ENCODE results near the gene CCM2.
"Not testable (repeated sequence)": the region's sequence is repeated elsewhere in the genome, so short reads cannot be mapped to it uniquely, and the experiment has no call there.

The CCM2 gene

DNA sequence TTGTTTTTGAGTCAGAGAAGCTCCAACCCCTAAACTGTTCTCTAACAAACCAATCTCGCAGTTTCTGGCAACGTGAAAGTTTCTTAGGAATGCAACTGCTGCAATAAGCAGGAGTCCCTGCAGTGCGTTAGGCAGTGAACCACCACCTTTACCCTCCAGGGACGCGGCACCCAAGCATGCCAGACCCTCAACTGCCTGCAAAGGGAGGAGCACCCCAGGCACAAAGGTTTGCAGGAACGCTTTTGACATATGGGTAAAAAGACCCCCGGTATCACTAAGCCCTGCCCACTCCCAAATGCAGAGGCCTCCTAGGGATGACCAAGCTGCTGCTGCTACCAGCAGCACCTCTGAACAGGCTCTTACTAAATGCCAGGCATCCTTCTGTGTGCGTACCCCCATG, 106.8 kb downstream of the CCM2 start:
- TF ChIP-seq, protein P1, sequence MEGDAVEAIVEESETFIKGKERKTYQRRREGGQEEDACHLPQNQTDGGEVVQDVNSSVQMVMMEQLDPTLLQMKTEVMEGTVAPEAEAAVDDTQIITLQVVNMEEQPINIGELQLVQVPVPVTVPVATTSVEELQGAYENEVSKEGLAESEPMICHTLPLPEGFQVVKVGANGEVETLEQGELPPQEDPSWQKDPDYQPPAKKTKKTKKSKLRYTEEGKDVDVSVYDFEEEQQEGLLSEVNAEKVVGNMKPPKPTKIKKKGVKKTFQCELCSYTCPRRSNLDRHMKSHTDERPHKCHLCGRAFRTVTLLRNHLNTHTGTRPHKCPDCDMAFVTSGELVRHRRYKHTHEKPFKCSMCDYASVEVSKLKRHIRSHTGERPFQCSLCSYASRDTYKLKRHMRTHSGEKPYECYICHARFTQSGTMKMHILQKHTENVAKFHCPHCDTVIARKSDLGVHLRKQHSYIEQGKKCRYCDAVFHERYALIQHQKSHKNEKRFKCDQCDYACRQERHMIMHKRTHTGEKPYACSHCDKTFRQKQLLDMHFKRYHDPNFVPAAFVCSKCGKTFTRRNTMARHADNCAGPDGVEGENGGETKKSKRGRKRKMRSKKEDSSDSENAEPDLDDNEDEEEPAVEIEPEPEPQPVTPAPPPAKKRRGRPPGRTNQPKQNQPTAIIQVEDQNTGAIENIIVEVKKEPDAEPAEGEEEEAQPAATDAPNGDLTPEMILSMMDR (IDR thresholded peaks at IDR 0.05): no peak
- no peaks in the 10 kb centered on the region for H3K9me3 Mint-ChIP-seq
- no peaks in the 10 kb centered on the region for H3K27me3 Mint-ChIP-seq (ENCODE audit: low read depth, poor library complexity)
- no peak overlapping the region for H3K4me3 Mint-ChIP-seq
- H3K36me3 Mint-ChIP-seq (ENCODE audit: low read depth): peaks cover 25% of the 10 kb centered on the region
- H3K27ac Mint-ChIP-seq: no peak overlapping the region
- no peak for DNase-seq
- peaks cover 36% of the 10 kb centered on the region for H3K4me1 Mint-ChIP-seq

DNA sequence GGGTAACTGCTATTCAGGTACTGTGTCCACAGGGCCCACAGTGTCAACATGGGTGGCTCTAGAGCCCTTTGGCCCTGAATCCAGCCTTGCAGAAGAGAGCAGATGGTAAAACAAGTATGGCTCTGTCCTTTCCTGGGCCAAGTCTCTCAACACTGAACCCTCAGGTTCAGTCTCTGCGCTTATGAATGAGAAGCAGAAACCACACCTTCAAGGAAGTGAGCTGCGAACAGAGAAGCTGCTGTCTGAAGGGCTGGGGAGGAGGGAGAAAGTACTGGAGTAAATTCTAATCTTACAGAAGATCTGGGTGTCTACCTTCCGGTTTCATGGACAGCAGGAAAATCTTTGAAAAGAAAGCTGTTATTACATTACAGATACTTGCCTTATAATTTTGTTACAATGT, 107.4 kb downstream of the CCM2 start:
- H3K36me3 Mint-ChIP-seq (ENCODE audit: low read depth): peaks cover 25% of the 10 kb centered on the region

DNA sequence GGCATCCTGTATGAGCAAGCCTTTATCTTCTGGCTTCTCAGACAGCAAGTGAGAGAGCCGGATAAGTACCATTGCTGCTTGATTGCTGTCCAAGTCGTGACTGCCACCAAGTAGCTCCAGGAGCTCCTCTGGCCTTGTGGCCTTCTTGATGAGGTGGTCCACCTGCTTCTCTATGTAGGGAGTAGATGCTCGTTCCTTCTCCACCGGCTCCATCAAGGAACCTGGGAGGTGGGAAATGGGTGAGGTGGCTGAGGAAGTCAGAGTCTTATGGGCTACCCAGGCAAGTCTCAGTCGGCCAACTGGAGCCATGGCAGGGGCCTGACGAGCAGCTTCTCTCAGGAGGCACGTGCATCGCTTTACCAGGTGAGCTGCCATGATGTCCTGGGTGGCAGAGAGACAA, 108.9 kb downstream of the CCM2 start:
- Mint-ChIP-seq H3K27ac (no peak overlapping the region), H3K4me1 (peaks cover 48% of the 10 kb centered on the region), H3K36me3 (ENCODE audit: low read depth) (peaks cover 19% of the 10 kb centered on the region), H3K27me3 (ENCODE audit: low read depth, poor library complexity) (peaks cover 9% of the 10 kb centered on the region), H3K4me3 (peak overlapping the region; percentile 47), H3K9me3 (no peaks in the 10 kb centered on the region)
- TF ChIP-seq, protein P1 (IDR thresholded peaks at IDR 0.05): no peak
- DNase-seq: no peak

More for the DNA sequence above, 107.4 kb downstream of the CCM2 start:
- TF ChIP-seq, protein P1 (IDR thresholded peaks at IDR 0.05): no peak
- H3K27ac Mint-ChIP-seq: no peak overlapping the region
- no peaks in the 10 kb centered on the region for H3K27me3 Mint-ChIP-seq (ENCODE audit: low read depth, poor library complexity)
- no peak for DNase-seq
- peaks cover 40% of the 10 kb centered on the region for H3K4me1 Mint-ChIP-seq
- H3K4me3 Mint-ChIP-seq: no peak overlapping the region
- no peaks in the 10 kb centered on the region for H3K9me3 Mint-ChIP-seq

DNA sequence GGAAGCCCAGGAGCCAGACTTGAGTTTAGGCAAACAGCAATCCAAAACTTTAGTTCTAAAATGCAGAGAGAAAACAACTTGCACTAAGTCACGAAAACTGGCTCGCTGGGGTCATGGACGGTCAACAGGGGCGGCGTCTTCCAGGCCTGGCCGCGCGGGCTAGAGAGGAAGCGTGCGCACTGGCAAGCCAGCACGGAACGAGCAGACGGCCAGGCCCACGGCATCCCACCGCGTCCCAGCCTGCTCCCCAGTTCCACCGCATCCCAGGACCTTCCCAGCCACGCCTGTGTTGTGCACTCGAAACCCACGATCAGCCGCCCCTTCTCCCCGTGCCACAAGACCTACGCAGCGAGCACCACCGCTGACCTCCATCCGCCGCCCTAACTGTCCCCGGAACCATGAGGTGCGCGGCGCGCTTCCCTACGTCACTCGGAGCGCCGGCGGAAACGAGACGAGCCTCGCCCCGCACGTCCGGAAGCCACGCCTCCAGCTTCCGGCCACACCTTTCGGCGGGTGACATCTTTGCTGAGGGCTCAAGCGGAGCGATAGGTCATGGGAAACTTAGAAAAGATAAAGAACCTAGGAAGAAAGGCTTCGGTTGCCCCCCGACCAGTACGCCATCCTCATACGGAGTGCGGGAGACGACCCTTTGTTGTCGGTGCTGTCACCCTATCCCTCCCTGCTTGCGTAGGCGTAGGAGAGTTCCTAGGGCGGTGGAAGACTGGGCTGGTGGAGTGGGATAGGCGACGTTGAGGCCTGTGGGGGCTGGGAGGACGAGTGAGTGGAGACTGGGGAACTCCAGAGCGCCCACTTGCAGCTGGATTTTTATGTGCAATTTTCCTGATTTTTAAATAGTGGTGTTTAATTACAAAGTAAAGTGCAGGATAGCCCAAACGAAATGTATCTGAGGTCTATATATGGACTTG, 111.6 kb downstream of the CCM2 start, which contains the start of gene TBRG4:
TSS of gene TBRG4 (minus strand) at position 400 of the 926 bp plus-strand sequence. CDS start 2,460 bp downstream, outside the sequence.
- H3K27me3 Mint-ChIP-seq (ENCODE audit: low read depth, poor library complexity): peaks cover 36% of the 10 kb centered on the region
- TF ChIP-seq, protein P1 (IDR thresholded peaks at IDR 0.05): peak; percentile 15
- H3K4me1 Mint-ChIP-seq: peaks cover 48% of the 10 kb centered on the region
- H3K4me3 Mint-ChIP-seq: peak within 1 kb of the TSS; percentile 95
- H3K36me3 Mint-ChIP-seq (ENCODE audit: low read depth): peaks cover 17% of the 10 kb centered on the region
- DNase-seq: peak; percentile 93
- H3K27ac Mint-ChIP-seq: peak within 1 kb of the TSS; percentile 100
- no peaks in the 10 kb centered on the region for H3K9me3 Mint-ChIP-seq

DNA sequence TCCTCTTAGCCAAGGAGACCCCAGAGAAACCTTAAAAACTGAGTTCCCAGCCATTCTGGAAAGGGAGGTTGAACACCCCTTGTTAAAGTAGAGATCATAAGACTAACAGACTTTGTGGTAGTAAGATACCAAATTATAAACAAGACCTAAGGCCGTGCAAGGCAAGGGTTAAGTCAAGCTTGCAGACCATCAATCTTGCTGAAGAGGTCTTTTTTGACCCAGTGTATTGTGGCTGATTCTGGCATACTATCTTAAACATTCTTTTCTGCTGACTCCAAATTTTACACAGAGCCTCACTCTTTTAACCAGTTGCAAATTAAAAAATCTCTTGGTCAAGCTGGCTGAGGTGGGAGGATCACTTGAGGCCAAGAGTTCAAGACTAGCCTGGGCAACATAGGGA, 112.6 kb downstream of the CCM2 start:
- H3K27me3 Mint-ChIP-seq (ENCODE audit: low read depth, poor library complexity): peaks cover 44% of the 10 kb centered on the region
- TF ChIP-seq, protein P1 (IDR thresholded peaks at IDR 0.05): no peak
- H3K36me3 Mint-ChIP-seq (ENCODE audit: low read depth): peaks cover 11% of the 10 kb centered on the region
- DNase-seq: no peak
- H3K9me3 Mint-ChIP-seq: no peaks in the 10 kb centered on the region
- H3K27ac Mint-ChIP-seq: peak overlapping the region; percentile 94
- peaks cover 45% of the 10 kb centered on the region for H3K4me1 Mint-ChIP-seq
- H3K4me3 Mint-ChIP-seq: peak overlapping the region; percentile 95

DNA sequence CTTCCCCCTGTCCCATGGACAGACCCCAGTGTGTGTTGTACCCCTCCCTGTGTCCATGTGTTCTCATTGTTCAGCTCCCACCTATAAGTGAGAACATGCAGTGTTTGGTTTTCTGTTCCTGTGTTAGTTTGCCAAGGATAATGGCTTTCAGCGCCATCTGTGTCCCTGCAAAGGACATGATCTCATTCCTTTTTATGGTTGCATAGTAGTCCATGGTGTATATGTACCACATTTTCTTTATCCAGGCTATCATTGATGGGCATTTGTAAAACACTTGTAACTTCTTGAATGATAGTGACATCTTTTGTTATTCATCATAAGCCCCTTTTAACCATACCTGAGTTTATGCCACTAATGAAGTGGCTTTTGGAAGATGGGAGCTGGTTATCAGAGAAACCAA, 114.3 kb downstream of the CCM2 start:
- not testable (repeated sequence) for H3K9me3 Mint-ChIP-seq; H3K36me3 Mint-ChIP-seq (ENCODE audit: low read depth); H3K27ac Mint-ChIP-seq; DNase-seq
- H3K27me3 Mint-ChIP-seq (ENCODE audit: low read depth, poor library complexity): peaks cover 52% of the 10 kb centered on the region
- peak overlapping the region; percentile 7 for H3K4me3 Mint-ChIP-seq
- peaks cover 40% of the 10 kb centered on the region for H3K4me1 Mint-ChIP-seq
